OCI-M2 (cell line): ENCODE measurements around the gene JARID2.
"Not testable (repeated sequence)": the region's sequence is repeated elsewhere in the genome, so short reads cannot be mapped to it uniquely, and the experiment has no call there.

ENCODE experiments used
- DNase-seq: peaks from one replicate; lab custom pipeline; 2025; ENCODE audit not compliant: unreplicated experiment; lab: John Stamatoyannopoulos, UW

JARID2 gene

GRCh38 chr6:15413466-15414234, 167.8 kb downstream of the JARID2 start:
- no peak for DNase-seq

GRCh38 chr6:15414235-15414612, 168.4 kb downstream of the JARID2 start:
- DNase-seq, result no peak

- DNase-seq, result not testable (repeated sequence)
These were observed 169.8 kb downstream of the JARID2 start for GRCh38 chr6:15415622-15416021.

- DNase-seq, result no peak
These were observed 171.2 kb downstream of the JARID2 start for GRCh38 chr6:15416932-15417509.

GRCh38 chr6:15417811-15418210, 171.9 kb downstream of the JARID2 start:
- no peak for DNase-seq

GRCh38 chr6:15419493-15419892, 173.6 kb downstream of the JARID2 start:
- DNase-seq, result no peak

- no peak for DNase-seq
These were observed 175.1 kb downstream of the JARID2 start for GRCh38 chr6:15420959-15421438.

GRCh38 chr6:15421945-15422733, 176.3 kb downstream of the JARID2 start:
- DNase-seq, result no peak

- no peak for DNase-seq
These were observed 177.6 kb downstream of the JARID2 start for GRCh38 chr6:15423286-15423993.

- no peak for DNase-seq
These were observed 180.1 kb downstream of the JARID2 start for GRCh38 chr6:15425947-15426346.

GRCh38 chr6:15426395-15426794, 180.5 kb downstream of the JARID2 start:
- no peak for DNase-seq

- no peak for DNase-seq
These were observed 181.0 kb downstream of the JARID2 start for GRCh38 chr6:15426901-15427300.

GRCh38 chr6:15427331-15428070, 181.6 kb downstream of the JARID2 start:
- DNase-seq, result no peak

GRCh38 chr6:15429141-15430110, 183.6 kb downstream of the JARID2 start:
- DNase-seq, result no peak

GRCh38 chr6:15430186-15430585, 184.3 kb downstream of the JARID2 start:
- DNase-seq, result no peak

- DNase-seq, result no peak
These were observed 185.1 kb downstream of the JARID2 start for GRCh38 chr6:15430931-15431405.

GRCh38 chr6:15431762-15432483, 186.1 kb downstream of the JARID2 start:
- DNase-seq, result no peak

- DNase-seq, result no peak
These were observed 187.6 kb downstream of the JARID2 start for GRCh38 chr6:15433511-15433861.

GRCh38 chr6:15434263-15434662, 188.4 kb downstream of the JARID2 start:
- DNase-seq, result no peak
